A549 (cell line): ENCODE results near the gene GAS6. TPM values are rescaled to one million over a fixed set of nuclear protein-coding genes. Genes with fewer than 3 reads are reported as not detected.

ENCODE experiments used
- ATAC-seq, 2 experiments: fragments of 200-7000 bp in 1 of 2; fragments of >200 bp in 1 of 2; cut with Nextera tagmentation in 1 of 2; cut with Tn5 transposase in 1 of 2; 3 replicates each; pipeline versions ENCODE4 v1.8.0 to v1.9.1; 2018 to 2020; ENCODE audit warnings: mild to moderate bottlenecking in 1 of 2, moderate library complexity in 1 of 2
- CTCF ChIA-PET: fragments of 300-600 bp; sonication (Branson Sonifier 250); formaldehyde crosslinking; extraction: SDS; loops from one replicate; lab custom pipeline; 2021; ENCODE audit warnings: antibody characterized with exemption, inconsistent platforms; lab: Yijun Ruan, JAX
- POLR2A ChIA-PET: fragments of 350-600 bp; formaldehyde crosslinking; extraction: SDS; loops from one replicate; lab custom pipeline; 2021; ENCODE audit warnings: antibody characterized with exemption, inconsistent platforms; lab: Yijun Ruan, JAX
- DNase-seq, 2 experiments: peaks; one replicate each; pipeline versions ENCODE4 v3.0.0 to v3.0.0-alpha.2; 2011 to 2016; ENCODE audit warnings: low read depth in 1 of 2, low spot score in 1 of 2
- FAIRE-seq: peaks from 2 replicates; lab custom pipeline; 2011; peaks lifted over from hg19 to GRCh38; lab: Jason Lieb, UNC
- H3K27ac ChIP-seq, 2 experiments: fragments of >200 bp; sonication (Bioruptor Twin); formaldehyde crosslinking; 3 replicates each; pipeline ENCODE4 v1.5.1; 2016 to 2017
- H3K4me1 ChIP-seq: fragments of >200 bp; sonication (Bioruptor Twin); formaldehyde crosslinking; 3 replicates; pipeline ENCODE4 v1.6.1; 2016
- H3K4me2 ChIP-seq: fragments of >200 bp; sonication (Bioruptor Twin); formaldehyde crosslinking; 3 replicates; pipeline ENCODE4 v1.6.1; 2016
- H3K4me3 ChIP-seq: fragments of >200 bp; sonication (Bioruptor Twin); formaldehyde crosslinking; 3 replicates; pipeline ENCODE4 v1.5.1; 2016
- H3K9me3 ChIP-seq: fragments of >200 bp; sonication (Bioruptor Twin); formaldehyde crosslinking; 3 replicates; pipeline ENCODE4 v1.6.1; 2016
- BHLHE40 ChIP-seq: IDR thresholded peaks from 2 replicates; pipeline ENCODE4 v1.6.1; 2012; ENCODE audit warnings: low read depth, low read length, inconsistent platforms
- CBX2 ChIP-seq: fragments of 200-600 bp; sonication (generic); IDR thresholded peaks from 2 replicates; pipeline ENCODE4 v1.6.1; 2016; ENCODE audit warnings: low read depth, mild to moderate bottlenecking, borderline replicate concordance
- EHF ChIP-seq: fragments of 250-450 bp; sonication (Bioruptor Pico); IDR thresholded peaks from 2 replicates; pipeline ENCODE4 v1.5.0; 2020; ENCODE audit warnings: mild to moderate bottlenecking
- EHMT2 ChIP-seq: fragments of 200-600 bp; sonication (generic); IDR thresholded peaks from 2 replicates; pipeline ENCODE4 v1.6.1; 2016; ENCODE audit warnings: antibody characterized with exemption, low read depth, mild to moderate bottlenecking, moderate library complexity
- ESRRA ChIP-seq: fragments of 150-350 bp; IDR thresholded peaks from 2 replicates; pipeline ENCODE4 v1.6.1; 2014; ENCODE audit warnings: mild to moderate bottlenecking, low read length, borderline replicate concordance
- FOSB ChIP-seq: fragments of 250-450 bp; sonication (Bioruptor Pico); IDR thresholded peaks from 2 replicates; pipeline ENCODE4 v1.5.0; 2020; ENCODE audit warnings: mild to moderate bottlenecking, moderate library complexity
- HEYL ChIP-seq: fragments of 250-450 bp; sonication (Bioruptor Pico); IDR thresholded peaks from 2 replicates; pipeline ENCODE4 v1.8.0; 2021; ENCODE audit warnings: mild to moderate bottlenecking, moderate library complexity
- HOXB13 ChIP-seq: fragments of 250-450 bp; sonication (Bioruptor Pico); IDR thresholded peaks from 2 replicates; pipeline ENCODE4 v1.5.0; 2020; ENCODE audit warnings: low read depth, mild to moderate bottlenecking, moderate library complexity
- MAZ ChIP-seq: fragments of 150-350 bp; IDR thresholded peaks from 2 replicates; pipeline ENCODE4 v1.6.1; 2014; ENCODE audit warnings: antibody characterized with exemption, low read depth, low read length, borderline replicate concordance
- MYC ChIP-seq: IDR thresholded peaks from 2 replicates; pipeline ENCODE4 v1.6.1; 2012; ENCODE audit warnings: mild to moderate bottlenecking, inconsistent platforms, low read length, improper control_type of control experiment, borderline replicate concordance
- PHF8 ChIP-seq: fragments of 200-600 bp; sonication (generic); IDR thresholded peaks from 2 replicates; pipeline ENCODE4 v1.6.1; 2016; ENCODE audit warnings: low read depth, mild to moderate bottlenecking, antibody characterized with exemption, moderate library complexity, borderline replicate concordance
- RAD21 ChIP-seq, 2 experiments: fragments of >200 bp in 1 of 2; sonication (Bioruptor Twin) in 1 of 2; formaldehyde crosslinking in 1 of 2; IDR thresholded peaks in 1 of 2; conservative IDR thresholded peaks in 1 of 2; 2 replicates in 1 of 2; 3 replicates in 1 of 2; pipeline ENCODE4 v1.6.1; 2012 to 2018; ENCODE audit warnings: inconsistent platforms in 1 of 2
- SMC3 ChIP-seq: fragments of >200 bp; sonication (Bioruptor Twin); formaldehyde crosslinking; IDR thresholded peaks from 3 replicates; pipeline ENCODE4 v1.6.1; 2018; ENCODE audit warnings: inconsistent platforms
- ZNF302 ChIP-seq: fragments of 250-450 bp; sonication (Bioruptor Pico); IDR thresholded peaks from 2 replicates; pipeline ENCODE4 v1.9.0; 2021; ENCODE audit warnings: inconsistent platforms, mild to moderate bottlenecking, moderate library complexity
- WGBS: methylation state at CpG from one replicate; pipeline ENCODE4 v1.1.6; 2017; ENCODE audit errors: missing lambda C conversion rate; 5-methylcytosine and 5-hydroxymethylcytosine counted together
- polyA plus RNA-seq, 4 experiments: library from polyadenylated mRNA; depleted of rRNA in 3 of 4; stranded (reverse); fragments of >200 nt; fragmentation: RNase III in 1 of 4; extraction: RNeasy Plus Mini Kit Qiagen cat#74134 plus additional on column Dnase treatment in 1 of 4; gene quantifications; 2 replicates in 3 of 4; 3 replicates in 1 of 4; pipeline ENCODE4 v1.2.3, GENCODE V29; 2011 to 2017
- TF ChIP-seq, protein P1 (sequence below): fragments of >200 bp; sonication (Bioruptor Twin); formaldehyde crosslinking; IDR thresholded peaks from 2 replicates; pipeline ENCODE4 v1.6.1; 2016
- TF ChIP-seq, protein P2 (sequence below): IDR thresholded peaks from 2 replicates; pipeline ENCODE4 v1.6.1; 2012; ENCODE audit warnings: low read depth, borderline replicate concordance
- TF ChIP-seq, protein P3 (sequence below): fragments of >200 bp; sonication (Bioruptor Twin); formaldehyde crosslinking; IDR thresholded peaks from 3 replicates; pipeline ENCODE4 v1.6.1; 2016
- TF ChIP-seq, protein P4 (sequence below): fragments of 250-450 bp; sonication (Bioruptor Pico); IDR thresholded peaks from 2 replicates; pipeline ENCODE4 v1.5.0; 2020; ENCODE audit warnings: low read depth, mild to moderate bottlenecking, moderate library complexity
- TF ChIP-seq, protein P5 (sequence below): fragments of 250-450 bp; sonication (Bioruptor Pico); IDR thresholded peaks from 2 replicates; pipeline ENCODE4 v1.5.0; 2021; ENCODE audit warnings: mild to moderate bottlenecking, moderate library complexity, borderline replicate concordance

The GAS6 gene
- polyA plus RNA-seq, 2 of the 4 experiments (the other 2 are of a cell fraction), result 3.5 to 5.7 TPM

DNA sequence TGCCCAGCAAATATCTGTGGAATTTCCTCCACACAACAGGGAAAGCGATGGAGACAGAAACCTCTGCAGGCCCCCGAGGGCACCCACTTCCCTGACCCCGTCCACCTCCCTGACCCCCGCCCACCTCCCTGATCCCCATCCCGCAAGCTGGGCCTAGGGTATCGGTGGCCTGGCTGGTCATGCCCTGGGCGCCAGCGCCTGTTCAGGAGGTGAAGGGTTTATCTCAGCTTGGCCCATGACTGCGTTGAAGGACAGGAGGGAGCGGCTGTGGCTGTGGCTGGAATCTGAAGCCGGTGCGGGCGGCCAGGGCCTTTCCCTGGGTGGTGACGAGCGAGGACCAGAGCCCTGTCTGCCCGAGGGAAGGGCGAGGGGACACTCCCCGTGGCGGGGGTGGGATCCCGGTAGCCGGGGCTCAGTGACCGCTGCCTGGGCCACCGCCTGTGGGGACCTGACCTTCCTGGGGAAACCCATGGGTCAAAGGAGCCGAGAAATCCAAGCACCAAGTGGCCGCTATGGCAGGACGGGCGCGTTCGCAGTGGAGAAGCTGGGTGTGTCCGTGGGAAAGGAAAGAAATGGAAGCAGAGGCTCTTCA lies 20.7 kb downstream of the GAS6 start:
- TF ChIP-seq ZNF302 (CRISPR knock-in tag) (no peak), EHF (no peak), HEYL (no peak), BHLHE40 (no peak), HOXB13 (CRISPR knock-in tag) (no peak), EHMT2 (no peak), PHF8 (no peak), CBX2 (no peak)
- TF ChIP-seq, protein P1, sequence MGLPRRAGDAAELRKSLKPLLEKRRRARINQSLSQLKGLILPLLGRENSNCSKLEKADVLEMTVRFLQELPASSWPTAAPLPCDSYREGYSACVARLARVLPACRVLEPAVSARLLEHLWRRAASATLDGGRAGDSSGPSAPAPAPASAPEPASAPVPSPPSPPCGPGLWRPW, result no peak
- TF ChIP-seq, protein P2, sequence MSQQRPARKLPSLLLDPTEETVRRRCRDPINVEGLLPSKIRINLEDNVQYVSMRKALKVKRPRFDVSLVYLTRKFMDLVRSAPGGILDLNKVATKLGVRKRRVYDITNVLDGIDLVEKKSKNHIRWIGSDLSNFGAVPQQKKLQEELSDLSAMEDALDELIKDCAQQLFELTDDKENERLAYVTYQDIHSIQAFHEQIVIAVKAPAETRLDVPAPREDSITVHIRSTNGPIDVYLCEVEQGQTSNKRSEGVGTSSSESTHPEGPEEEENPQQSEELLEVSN, result no peak
- TF ChIP-seq, protein P3, sequence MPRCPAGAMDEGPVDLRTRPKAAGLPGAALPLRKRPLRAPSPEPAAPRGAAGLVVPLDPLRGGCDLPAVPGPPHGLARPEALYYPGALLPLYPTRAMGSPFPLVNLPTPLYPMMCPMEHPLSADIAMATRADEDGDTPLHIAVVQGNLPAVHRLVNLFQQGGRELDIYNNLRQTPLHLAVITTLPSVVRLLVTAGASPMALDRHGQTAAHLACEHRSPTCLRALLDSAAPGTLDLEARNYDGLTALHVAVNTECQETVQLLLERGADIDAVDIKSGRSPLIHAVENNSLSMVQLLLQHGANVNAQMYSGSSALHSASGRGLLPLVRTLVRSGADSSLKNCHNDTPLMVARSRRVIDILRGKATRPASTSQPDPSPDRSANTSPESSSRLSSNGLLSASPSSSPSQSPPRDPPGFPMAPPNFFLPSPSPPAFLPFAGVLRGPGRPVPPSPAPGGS, result no peak
- TF ChIP-seq, protein P4, sequence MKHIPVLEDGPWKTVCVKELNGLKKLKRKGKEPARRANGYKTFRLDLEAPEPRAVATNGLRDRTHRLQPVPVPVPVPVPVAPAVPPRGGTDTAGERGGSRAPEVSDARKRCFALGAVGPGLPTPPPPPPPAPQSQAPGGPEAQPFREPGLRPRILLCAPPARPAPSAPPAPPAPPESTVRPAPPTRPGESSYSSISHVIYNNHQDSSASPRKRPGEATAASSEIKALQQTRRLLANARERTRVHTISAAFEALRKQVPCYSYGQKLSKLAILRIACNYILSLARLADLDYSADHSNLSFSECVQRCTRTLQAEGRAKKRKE, result no peak
- TF ChIP-seq, protein P5, sequence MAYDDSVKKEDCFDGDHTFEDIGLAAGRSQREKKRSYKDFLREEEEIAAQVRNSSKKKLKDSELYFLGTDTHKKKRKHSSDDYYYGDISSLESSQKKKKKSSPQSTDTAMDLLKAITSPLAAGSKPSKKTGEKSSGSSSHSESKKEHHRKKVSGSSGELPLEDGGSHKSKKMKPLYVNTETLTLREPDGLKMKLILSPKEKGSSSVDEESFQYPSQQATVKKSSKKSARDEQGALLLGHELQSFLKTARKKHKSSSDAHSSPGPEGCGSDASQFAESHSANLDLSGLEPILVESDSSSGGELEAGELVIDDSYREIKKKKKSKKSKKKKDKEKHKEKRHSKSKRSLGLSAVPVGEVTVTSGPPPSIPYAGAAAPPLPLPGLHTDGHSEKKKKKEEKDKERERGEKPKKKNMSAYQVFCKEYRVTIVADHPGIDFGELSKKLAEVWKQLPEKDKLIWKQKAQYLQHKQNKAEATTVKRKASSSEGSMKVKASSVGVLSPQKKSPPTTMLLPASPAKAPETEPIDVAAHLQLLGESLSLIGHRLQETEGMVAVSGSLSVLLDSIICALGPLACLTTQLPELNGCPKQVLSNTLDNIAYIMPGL, result no peak
- TF ChIP-seq, all 56 proteins: peak for 0
- no peak for DNase-seq
- CTCF ChIA-PET, result no interaction called here
- peaks cover 19% of the 10 kb centered on the region for H3K4me1 ChIP-seq
- POLR2A ChIA-PET, result no interaction called here
- ATAC-seq, result no peak
- peaks cover 19% of the 10 kb centered on the region; the same call in 2 of the 3 replicates for H3K9me3 ChIP-seq
- H3K27ac ChIP-seq, result no peak overlapping the region
- 95% methylated on average over 18 of the region's 30 CpGs for WGBS
- no peak overlapping the region for H3K4me3 ChIP-seq
- FAIRE-seq, result no peak
- H3K4me2 ChIP-seq, result no peak overlapping the region

DNA sequence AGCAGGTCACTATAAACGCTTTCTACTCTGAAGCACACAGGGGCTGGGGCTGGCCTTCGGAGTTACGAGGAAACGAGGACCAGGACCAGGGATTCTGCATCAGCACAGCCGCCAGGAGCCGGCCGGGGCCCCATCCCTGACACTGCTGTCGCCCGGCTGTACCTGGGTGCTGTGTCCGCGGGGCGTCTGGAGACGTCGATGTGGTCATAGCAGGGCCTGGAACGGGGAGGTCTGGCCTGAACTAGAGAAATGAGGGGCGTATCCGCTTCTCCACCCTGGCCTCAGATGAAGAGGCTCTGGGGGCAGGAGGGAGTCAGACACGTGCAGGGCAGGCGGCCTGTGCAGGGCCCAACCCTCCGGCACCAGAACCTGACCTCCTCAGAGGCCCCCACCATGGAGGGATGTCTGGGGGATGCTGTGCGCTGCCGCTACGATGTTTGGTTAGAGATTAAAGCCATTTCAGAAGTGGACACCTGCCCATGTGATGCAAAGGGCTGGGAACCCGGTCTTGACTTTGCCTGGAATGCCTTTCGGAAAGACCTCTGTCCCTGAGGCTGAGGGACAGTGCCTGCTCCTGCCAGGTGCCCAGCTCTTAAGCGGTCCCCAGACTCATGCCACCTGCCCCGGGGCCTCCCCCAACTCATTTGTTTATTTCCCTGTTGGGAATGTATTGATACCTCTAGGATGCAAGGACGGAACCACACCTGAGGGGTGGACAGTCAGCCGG lies 21.4 kb downstream of the GAS6 start:
- Histone ChIP-seq H3K4me1 (peaks cover 20% of the 10 kb centered on the region), H3K4me3 (no peak overlapping the region), H3K4me2 (no peak overlapping the region), H3K27ac (no peak overlapping the region), H3K9me3 (peaks cover 15% of the 10 kb centered on the region; the same call in 2 of the 3 replicates)
- ChIA-PET POLR2A (no interaction called here), CTCF (no interaction called here)
- DNase-seq (no peak), FAIRE-seq (no peak), ATAC-seq (no peak)
- TF ChIP-seq FOSB (CRISPR knock-in tag) (no peak), ESRRA (no peak), BHLHE40 (no peak), MAZ (no peak), RAD21 (conservative IDR thresholded peaks at IDR 0.05 in 1 of 2, IDR thresholded peaks at IDR 0.05 in 1 of 2) (no peak), SMC3 (no peak), HOXB13 (CRISPR knock-in tag) (no peak), MYC (no peak), CBX2 (no peak)
- TF ChIP-seq, protein P3, result no peak
- 97% methylated on average over 20 of the region's 29 CpGs for WGBS
